Measurements from ENCODE around the gene SASH3. TPM values are rescaled to one million over a fixed set of nuclear protein-coding genes. Genes with fewer than 3 reads are reported as not detected.

The SASH3 gene
- total RNA-seq, 1 experiment from 2014 or later: not detected

DNA sequence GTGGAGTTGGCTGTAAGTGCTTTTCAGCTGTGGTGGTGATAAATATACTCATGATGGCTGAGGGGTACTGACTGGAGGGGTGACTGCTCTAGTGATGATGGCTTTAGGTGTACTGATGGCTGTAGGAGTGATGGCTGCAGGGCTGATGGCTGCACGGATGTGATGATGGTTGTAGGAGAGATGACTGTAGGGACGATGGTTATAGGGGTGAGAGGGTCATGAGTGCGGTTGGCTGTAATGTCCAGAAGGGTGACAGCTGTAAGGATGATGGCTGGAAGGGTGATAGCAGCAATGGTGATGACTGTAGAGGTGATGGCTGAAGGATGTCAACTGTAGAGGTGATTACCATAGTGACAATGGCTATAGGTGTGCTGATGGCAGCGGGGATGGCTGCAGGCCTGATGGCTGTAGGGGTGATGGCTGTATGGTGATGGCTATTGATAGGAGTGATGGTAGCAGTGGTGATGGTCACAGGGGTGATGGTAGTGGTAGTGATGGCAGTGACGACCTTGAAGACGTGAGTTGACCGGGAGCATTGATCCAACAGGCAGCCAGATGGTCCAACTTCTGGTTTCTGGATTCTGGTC lies 570 bp upstream of the SASH3 start:
- DNase-seq (ENCODE audit: low read depth): no peak
- in situ Hi-C loops (cut with HindIII; ENCODE audit: low pct_unique_long_range_greater_than_20kb, low sequenced_read_pairs): no loop called here

DNA sequence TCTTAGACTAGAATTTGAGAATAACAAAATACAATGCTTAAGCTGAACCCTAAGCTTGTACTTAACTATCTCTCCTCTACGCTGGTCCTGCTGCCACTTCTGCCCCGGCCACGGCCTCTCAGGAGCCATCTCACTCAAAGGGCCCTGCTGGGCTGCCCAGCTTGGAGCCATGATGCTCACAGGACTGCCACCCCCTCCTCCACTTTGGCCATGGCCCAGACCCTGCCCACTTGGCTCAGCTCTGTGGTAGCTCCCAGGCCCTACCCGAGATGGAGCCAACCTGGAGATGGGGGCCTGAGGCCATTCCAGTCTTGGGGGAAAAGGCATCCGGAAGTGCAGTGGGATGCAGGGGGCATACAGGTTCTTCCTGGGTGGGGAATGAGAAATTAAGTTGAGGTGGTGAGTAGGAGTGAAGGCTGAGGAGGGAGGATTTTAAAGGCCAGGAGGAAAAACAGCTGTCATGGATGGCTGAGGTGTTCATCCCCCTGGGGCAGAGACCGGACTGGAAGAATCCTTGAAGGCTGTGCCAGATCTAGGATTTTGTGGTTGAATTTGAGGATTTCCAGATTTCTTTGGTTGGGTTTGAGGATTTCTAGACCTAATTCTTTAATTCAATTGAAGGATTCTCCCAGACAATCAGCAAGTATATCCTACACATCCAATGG lies 824 bp downstream of the SASH3 start:
- in situ Hi-C loops (cut with HindIII; ENCODE audit: low pct_unique_long_range_greater_than_20kb, low sequenced_read_pairs): no loop called here
- no peak for DNase-seq (ENCODE audit: low read depth)

DNA sequence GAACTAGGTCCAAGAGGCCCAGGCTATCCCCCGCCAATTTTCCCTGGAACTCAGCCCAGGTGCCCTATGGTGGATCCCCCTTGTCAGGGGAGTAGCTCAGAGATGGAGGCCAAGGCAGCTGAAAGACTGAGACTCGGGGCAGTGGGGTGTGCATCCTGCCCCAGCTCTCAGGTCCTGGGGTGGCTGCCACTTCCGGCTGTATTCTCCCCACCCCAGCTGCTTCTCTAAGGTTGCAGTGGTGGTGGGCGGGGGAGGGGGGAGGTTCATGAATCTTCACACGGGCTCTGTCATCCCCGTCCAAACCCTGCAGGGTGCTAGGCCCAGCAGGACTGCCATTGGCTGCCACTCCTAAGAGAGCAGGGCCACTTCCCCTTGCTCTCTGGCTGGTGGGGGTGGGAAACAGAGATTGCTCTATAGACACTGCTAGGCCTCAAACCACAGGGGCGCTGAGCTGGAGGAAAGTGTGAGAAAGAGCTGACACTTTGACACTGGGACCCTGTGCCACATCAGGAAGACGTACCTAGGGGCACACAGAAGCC lies 1.5 kb downstream of the SASH3 start:
- no peak for DNase-seq (ENCODE audit: low read depth)
- in situ Hi-C loops (cut with HindIII; ENCODE audit: low pct_unique_long_range_greater_than_20kb, low sequenced_read_pairs): no loop called here

DNA sequence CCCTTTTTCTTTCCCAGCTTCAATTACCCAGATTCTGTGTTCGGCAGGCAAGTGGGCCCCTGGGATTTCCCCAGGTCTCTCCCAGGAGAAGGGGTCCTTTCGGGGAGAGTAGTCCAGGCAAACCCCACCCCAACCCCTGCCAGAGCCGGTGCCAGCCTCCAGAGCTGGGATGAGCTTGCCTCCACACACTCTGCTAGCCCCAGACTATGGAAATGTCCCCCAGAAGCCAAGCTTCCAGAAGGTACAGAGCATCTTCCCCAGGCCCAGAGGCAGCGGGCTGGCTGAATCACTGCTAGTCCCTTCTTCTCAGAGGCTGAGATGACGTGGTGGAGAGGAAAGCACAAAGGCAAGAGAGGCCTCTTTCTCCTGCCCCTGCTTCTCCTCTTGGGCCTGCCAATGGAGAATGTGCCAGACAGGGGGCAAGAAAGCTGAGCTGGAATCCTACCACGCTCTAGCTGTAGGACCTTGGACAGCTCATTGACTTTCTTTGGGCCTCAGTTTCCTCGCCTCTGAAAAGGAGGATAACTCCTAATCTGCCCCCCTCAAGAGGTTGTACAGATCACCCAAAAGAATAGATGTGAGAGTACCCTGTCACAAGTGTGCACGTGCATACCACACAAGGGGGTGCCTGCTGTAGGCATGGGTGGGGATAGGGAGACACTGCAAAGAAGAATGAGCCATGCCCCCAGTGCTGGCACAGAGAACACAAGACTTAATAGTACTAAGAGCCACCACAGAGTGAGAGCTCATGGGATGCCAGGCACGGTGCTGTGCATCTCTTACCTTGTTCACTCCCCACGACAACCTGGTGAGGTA lies 2.1 kb downstream of the SASH3 start:
- DNase-seq (ENCODE audit: low read depth): no peak
- in situ Hi-C loops (cut with HindIII; ENCODE audit: low pct_unique_long_range_greater_than_20kb, low sequenced_read_pairs): no loop called here

DNA sequence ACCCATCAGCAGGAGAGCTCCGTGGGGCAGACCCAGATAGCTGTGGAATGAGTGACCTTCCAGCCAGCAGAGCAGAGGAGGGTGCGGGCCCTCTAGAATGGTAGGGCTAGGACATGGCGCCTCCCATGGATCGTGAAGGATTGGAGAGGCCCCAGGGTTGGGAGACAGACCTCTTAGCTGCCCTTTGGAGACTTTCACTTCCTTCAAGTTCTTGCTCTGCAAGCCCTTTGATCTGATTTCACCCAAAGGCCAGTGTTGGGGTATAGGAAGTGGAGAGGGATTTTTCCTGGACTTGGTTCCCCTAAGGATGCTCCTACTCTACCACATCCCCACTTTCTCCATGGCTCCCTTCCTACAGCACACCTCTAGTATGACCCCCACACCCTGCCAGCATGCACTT lies 3.0 kb downstream of the SASH3 start:
- DNase-seq (ENCODE audit: low read depth): no peak
- in situ Hi-C loops (cut with HindIII; ENCODE audit: low pct_unique_long_range_greater_than_20kb, low sequenced_read_pairs): no loop called here

DNA sequence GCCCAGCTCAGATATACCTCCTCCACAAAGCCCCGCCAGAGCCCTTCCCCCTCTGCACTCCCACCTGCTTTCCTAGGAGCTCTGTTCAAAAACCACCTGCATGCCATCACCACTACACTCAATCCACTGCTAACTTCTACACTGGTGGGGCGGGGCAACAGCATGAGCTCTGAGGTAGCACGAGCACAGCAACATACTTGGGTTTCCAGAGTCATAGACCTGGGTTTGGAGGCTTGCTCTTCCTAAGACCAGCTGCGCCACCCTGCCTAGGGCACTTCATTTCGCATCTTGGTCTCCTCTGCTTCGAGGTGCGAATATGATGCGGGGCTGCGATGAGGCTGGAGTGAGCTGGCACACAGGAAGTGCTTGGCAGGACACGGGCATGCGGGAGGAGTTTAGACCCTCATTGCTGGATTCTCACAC lies 3.6 kb downstream of the SASH3 start:
- no peak for DNase-seq (ENCODE audit: low read depth)
- in situ Hi-C loops (cut with HindIII; ENCODE audit: low pct_unique_long_range_greater_than_20kb, low sequenced_read_pairs): no loop called here

DNA sequence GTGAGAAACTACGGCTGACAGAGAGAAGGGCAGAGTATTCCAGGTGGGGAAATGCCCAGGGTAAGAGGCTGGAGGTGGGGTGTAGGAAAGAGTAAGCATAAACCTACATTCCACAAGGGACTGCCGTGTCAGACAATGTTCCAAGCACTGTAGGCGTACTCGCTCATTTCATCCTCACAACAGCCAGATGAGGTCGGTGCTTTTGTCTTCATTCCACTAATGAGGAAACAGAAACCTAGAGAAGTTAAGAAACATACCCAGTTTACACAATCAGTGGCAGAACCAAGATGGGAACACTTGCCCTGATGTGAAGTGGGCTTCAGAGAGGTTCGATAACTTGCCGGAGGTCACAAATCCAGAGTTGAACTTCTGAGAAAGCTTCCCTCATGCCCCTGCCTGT lies 4.6 kb downstream of the SASH3 start:
- DNase-seq (ENCODE audit: low read depth): no peak
- in situ Hi-C loops (cut with HindIII; ENCODE audit: low pct_unique_long_range_greater_than_20kb, low sequenced_read_pairs): no loop called here

DNA sequence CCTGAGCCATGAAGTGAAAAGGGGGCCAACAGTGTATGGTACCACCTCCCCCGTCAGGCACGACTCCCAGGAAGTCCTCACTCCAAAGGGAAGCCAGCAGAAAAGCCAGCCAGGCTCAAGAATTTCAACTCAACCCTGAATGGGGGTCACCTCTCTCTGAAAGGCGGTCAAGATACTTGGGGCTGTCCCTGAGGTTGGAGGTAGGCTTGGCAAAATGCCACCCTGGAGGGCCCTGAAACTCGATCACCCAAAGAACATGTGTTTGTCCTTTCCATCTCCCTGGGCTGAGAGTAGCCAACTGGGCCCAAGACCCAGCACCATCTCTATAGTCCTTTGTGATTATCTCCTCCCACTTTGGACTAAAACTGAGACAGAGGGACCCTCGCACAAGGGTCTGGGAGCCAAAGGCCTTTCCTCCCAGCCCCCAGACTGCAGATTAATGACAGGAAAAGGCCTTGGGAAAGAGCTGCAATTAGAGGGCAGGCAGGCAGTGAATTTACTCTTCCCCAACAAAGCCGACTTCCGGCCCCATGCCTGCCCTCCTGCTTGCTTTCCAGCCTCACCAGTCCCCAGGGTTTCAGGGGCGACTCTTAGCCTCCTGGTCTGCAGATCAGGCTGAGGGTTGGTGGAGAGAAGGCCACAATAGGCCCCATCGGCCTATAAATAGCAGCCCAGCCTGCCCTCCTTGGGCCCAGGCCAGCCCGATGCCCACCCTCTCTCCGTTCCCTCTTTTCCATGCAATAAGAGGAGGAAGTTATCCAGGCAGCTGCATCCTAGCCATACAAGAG lies 5.6 kb downstream of the SASH3 start:
- in situ Hi-C loops (cut with HindIII; ENCODE audit: low pct_unique_long_range_greater_than_20kb, low sequenced_read_pairs): no loop called here
- DNase-seq (ENCODE audit: low read depth): no peak

DNA sequence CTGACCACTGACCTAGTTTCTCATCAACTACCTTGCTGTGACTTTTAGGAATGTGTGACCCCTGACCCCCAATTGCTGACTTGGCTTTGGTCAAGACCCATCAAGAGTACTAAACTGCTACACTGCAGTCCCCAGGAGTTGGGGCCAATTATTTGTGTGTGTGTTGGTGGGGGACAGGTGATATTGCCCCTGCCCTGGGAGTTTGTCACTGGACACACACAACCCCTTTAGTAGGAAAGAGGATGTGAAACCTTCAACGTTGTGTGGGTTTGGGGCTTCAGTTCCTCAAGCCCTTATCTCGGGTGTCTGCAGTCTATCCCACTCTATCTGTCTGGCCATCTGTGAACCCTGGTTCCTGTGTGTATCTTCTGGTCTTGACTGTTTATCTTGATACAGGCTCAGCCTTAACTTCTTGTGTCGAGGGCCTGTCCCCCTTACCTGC lies 6.5 kb downstream of the SASH3 start:
- in situ Hi-C loops (cut with HindIII; ENCODE audit: low pct_unique_long_range_greater_than_20kb, low sequenced_read_pairs): no loop called here
- no peak for DNase-seq (ENCODE audit: low read depth)

DNA sequence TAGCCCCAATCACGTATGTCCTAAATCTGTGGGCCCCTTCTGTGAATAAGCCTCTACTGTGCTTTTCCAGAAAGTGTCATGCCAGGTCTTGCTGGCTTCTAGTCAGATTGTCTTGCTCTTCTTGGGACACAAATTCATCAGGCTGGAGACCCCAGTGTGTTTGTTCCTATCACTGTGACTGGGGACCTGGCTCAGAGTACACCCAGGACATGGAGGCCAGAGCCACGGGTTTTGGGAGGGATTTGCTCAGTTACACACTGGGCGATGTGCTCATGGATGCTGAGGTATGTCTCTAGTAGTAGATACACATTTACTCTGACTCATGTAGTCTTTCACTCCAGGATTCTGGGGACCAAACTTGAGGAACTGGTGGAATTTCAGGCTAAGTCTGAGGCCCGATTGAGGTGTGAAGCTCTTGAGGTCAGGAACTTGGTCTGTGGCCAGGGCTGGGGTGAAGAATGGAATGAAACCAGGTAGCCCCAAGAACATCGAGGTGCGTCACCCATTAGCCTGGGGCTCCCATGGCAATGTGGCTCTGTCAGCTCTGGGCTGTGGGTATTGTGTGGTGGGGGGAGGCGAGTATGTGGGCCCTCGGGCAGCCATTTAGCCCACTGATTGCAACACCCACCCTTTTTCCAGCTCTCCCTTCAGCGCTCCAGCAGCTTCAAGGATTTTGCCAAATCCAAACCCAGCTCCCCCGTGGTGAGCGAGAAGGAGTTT lies 7.7 kb downstream of the SASH3 start:
- in situ Hi-C loops (cut with HindIII; ENCODE audit: low pct_unique_long_range_greater_than_20kb, low sequenced_read_pairs): no loop called here
- DNase-seq (ENCODE audit: low read depth): no peak

DNA sequence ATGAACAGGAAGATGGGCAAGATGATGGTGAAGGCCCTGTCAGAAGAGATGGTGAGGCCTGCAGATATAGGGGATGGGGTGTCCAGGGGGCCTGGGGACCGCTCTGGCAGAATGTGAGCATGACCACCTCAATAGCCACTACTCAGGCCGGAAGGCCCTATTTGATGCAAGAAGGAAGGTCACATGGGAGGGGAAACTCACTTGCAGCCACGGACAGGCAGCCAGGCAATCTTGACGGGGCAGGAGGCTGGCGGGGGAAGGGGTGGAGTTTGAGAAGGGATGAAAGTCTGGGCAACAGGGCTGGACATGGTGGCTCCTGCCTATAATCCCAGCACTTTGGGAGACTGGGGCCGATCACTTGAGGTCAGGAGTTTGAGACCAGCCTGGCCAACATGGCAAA lies 8.8 kb downstream of the SASH3 start:
- no peak for DNase-seq (ENCODE audit: low read depth)
- in situ Hi-C loops (cut with HindIII; ENCODE audit: low pct_unique_long_range_greater_than_20kb, low sequenced_read_pairs): no loop called here

DNA sequence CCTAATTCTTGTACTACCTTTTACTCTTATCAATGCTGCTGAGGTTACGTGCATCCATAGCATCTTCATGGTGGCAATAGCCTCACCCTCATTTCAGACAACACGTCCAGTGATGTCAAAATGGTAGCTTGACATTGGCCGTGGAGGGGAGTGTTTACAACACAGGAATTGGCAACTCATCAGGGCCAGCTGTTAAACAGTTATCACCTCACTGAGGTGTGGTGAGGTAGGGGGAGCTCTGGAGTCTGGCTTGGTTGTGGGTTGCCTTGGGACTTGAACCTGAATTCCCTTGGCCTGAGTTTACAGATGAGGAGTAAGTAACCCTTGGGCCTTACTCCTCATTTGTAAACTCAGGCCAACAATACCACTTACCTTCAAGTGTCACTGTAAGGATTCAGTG lies 10.4 kb downstream of the SASH3 start:
- in situ Hi-C loops (cut with HindIII; ENCODE audit: low pct_unique_long_range_greater_than_20kb, low sequenced_read_pairs): no loop called here
- DNase-seq (ENCODE audit: low read depth): no peak

DNA sequence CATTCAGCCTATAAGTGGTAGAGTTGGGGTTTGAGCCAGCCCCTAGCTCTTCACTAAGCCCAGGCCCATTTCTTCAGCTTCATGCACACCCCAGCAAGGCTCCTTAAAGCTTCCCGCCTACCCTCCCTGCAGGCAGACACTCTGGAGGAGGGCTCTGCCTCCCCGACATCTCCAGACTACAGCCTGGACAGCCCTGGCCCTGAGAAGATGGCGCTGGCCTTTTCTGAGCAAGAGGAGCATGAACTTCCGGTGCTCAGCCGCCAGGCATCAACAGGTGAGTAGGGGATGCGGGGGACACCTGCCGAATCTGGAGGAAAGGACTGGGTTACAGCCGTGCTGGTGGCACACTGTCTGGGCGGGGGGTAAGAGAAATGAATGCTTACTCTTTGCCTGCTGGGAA lies 11.1 kb downstream of the SASH3 start:
- in situ Hi-C loops (cut with HindIII; ENCODE audit: low pct_unique_long_range_greater_than_20kb, low sequenced_read_pairs): no loop called here
- DNase-seq (ENCODE audit: low read depth): no peak

DNA sequence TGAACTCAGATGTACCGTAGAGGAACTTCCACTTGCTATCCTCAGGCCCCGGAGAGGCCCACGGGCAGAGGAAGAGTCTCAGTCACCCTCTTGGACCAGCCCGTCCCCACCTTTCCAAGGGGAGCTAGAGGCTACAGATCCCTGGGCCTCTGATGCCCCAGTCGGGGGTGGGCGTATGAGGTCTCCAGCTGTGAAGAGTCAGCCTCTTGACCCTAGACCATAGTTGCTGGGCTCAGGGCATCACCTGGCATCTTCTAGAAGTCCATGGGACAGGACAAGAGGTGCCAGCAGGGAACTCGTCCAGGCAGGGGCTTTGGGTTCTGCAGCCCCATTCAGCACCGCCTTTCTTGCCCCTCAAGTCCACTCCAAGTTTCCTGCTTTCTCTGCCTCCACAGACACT lies 11.6 kb downstream of the SASH3 start:
- DNase-seq (ENCODE audit: low read depth): no peak
- in situ Hi-C loops (cut with HindIII; ENCODE audit: low pct_unique_long_range_greater_than_20kb, low sequenced_read_pairs): no loop called here

DNA sequence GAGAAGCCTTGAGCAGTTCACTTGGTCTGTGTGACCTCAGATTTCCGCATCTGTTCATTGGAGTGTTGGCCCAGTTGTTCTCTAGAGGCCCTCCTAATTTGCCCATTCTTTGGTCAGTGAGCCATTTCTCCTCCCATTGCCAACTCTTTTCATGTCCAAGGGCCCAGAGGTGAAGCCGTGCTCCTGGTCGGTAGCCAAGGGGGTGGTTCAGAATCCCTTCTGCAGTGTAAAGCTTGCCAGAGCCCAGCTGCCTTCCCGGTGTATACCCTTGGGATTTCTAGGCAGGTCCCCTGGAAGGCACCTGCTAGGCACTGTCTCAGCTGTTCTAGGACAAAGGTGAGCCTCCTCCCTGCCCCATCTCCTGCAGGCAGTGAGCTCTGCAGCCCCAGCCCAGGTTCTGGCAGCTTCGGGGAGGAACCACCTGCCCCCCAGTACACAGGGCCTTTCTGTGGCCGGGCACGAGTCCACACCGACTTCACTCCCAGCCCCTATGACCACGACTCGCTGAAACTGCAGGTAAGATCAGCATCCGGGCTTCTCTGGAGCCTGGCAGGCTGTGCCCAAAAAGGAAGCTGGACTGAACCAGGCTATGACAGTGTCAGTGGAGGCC lies 12.3 kb downstream of the SASH3 start:
- no peak for DNase-seq (ENCODE audit: low read depth)
- in situ Hi-C loops (cut with HindIII; ENCODE audit: low pct_unique_long_range_greater_than_20kb, low sequenced_read_pairs): no loop called here

DNA sequence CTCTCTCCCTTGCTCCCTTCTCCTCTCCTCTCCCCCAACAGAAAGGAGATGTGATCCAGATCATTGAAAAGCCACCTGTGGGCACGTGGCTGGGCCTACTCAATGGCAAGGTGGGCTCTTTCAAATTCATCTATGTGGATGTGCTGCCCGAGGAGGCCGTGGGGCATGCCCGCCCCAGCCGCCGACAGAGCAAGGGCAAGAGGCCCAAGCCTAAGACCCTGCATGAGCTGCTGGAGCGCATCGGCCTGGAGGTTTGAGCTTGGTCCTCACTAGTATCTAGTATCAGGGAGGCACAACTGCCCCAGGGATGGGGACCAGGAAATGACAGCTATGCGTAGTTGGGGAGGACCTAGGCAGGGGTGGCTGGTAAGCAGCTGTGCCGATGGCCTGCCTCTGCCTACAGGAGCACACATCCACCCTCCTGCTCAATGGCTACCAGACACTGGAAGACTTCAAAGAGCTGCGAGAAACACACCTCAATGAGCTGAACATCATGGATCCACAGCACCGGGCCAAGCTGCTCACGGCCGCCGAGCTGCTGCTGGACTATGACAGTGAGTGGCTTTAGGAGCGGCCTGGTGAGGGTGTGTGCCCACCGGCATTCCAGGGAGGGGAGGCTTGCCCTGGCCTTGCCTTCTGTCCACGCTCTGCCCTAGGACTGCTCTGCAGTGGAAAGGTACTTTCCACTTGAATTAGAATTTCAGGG lies 13.0 kb downstream of the SASH3 start:
- in situ Hi-C loops (cut with HindIII; ENCODE audit: low pct_unique_long_range_greater_than_20kb, low sequenced_read_pairs): no loop called here
- no peak for DNase-seq (ENCODE audit: low read depth)

DNA sequence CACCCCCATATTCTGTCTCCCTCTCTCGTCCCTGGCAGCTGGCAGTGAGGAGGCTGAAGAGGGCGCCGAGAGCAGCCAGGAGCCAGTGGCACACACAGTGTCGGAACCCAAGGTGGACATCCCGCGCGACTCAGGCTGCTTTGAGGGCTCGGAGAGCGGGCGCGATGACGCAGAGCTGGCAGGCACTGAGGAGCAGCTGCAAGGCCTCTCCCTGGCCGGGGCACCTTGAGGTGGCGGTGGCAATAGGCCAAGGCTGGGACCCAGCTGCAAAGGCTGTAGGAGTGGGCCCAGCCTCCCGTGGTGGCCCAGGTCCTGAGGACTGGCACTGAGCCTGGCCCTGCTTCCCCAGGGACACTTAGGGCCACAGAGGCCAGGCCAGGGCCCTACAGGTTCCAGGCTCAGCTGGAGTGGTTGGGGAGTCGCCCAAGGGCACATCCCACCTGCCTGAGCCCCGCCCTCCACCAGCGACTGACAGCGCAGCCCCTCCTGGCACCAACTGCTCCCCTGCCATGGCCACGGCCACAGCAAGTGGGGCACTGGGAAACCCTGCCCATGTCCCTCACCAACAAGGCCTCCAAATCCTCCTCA lies 13.9 kb downstream of the SASH3 start:
- no peak for DNase-seq (ENCODE audit: low read depth)
- in situ Hi-C loops (cut with HindIII; ENCODE audit: low pct_unique_long_range_greater_than_20kb, low sequenced_read_pairs): no loop called here
